Heart right ventricle (tissue), 16 donors: ENCODE measurements around the gene SLC19A1. TPM values are rescaled to one million over a fixed set of nuclear protein-coding genes. Genes with fewer than 3 reads are reported as not detected.

Source experiments
- ATAC-seq, 8 donors: fragments of 200-7000 bp; cut with Tn5 transposase; one replicate each; pipeline ENCODE4 v1.9.1; 2020; ENCODE audit warnings: mild to moderate bottlenecking in 8 of 8, moderate library complexity in 8 of 8, moderate number of reproducible peaks in 1 of 8
- DNase-seq, 2 donors: peaks; one replicate each; pipeline ENCODE4 v3.0.0-alpha.2; 2020
- H3K27ac ChIP-seq, 10 donors: fragments of 200-600 bp; sonication (generic) in 2 of 10; one replicate each; pipeline versions ENCODE4 v1.5.0 to v1.8.0; 2020 to 2022; ENCODE audit warnings: mild to moderate bottlenecking in 3 of 10
- H3K27me3 ChIP-seq, 7 donors: fragments of 200-600 bp; one replicate each; pipeline ENCODE4 v1.8.0; 2021 to 2022; ENCODE audit warnings: mild to moderate bottlenecking in 2 of 7
- H3K36me3 ChIP-seq, 9 donors: fragments of 200-600 bp; sonication (generic) in 1 of 9; one replicate each; pipeline versions ENCODE4 v1.5.0 to v1.8.0; 2020 to 2022; ENCODE audit warnings: mild to moderate bottlenecking in 2 of 9
- H3K4me1 ChIP-seq, 9 donors: fragments of 200-600 bp; sonication (generic) in 1 of 9; one replicate each; pipeline versions ENCODE4 v1.5.0 to v1.8.0; 2020 to 2022; ENCODE audit warnings: mild to moderate bottlenecking in 4 of 9
- H3K4me3 ChIP-seq, 10 donors: fragments of 200-600 bp; sonication (generic) in 2 of 10; one replicate each; pipeline versions ENCODE4 v1.5.0 to v1.8.0; 2020 to 2022; ENCODE audit warnings: mild to moderate bottlenecking in 7 of 10, moderate library complexity in 2 of 10
- H3K9me3 ChIP-seq, 11 donors: fragments of 200-600 bp in 10 of 11; sonication (generic) in 2 of 11; one replicate each; pipeline versions ENCODE4 v1.5.0 to v1.8.0; 2013 to 2022; ENCODE audit warnings: mild to moderate bottlenecking in 2 of 11, control low read depth in 1 of 11, moderate library complexity in 1 of 11
- WGBS, 2 donors: extraction: QIAGEN DNeasy Blood & Tissue Kit; methylation state at CpG; one replicate each; pipeline ENCODE4 v1.1.7; 2013; ENCODE audit warnings: inconsistent platforms in 1 of 2; 5-methylcytosine and 5-hydroxymethylcytosine counted together
- intact Hi-C, 10 donors: fragments of 100-400 bp; cut with DNase I; formaldehyde crosslinking; loops; one replicate each; pipeline versions ENCODE4 v1.11.1 to v1.14.2; 2022
- polyA plus RNA-seq, 2 donors: library from polyadenylated mRNA; stranded (reverse); fragments of 200-250 nt; gene quantifications; one replicate each; pipeline ENCODE4 v1.2.3, GENCODE V29; 2013
- total RNA-seq, 10 donors: library from RNA; stranded (reverse); fragmentation: NEBNext Ultra II Directional in 3 of 10; extraction: Animal tissue kit (Norgen Biotek cat#: 25700) in 3 of 10; gene quantifications; one replicate each; pipeline versions ENCODE4 v1.2.1 to v1.2.4, GENCODE V29; 2021 to 2023
- TF ChIP-seq, protein P1 (sequence below), 9 donors: fragments of 200-600 bp; sonication (generic) in 2 of 9; IDR thresholded peaks; one replicate each; pipeline versions ENCODE4 v1.5.0 to v1.8.0; 2021 to 2022; ENCODE audit warnings: antibody characterized with exemption in 9 of 9, mild to moderate bottlenecking in 5 of 9, moderate library complexity in 1 of 9
- donor health status: Arrhythmogenic right ventricular cardiomyopathy.
- donor health status: ischemic (EF 13 %, LVEDD 7.1; RV severe dilation, severe dysfunction).
- donor health status: healthy with polysubstance abuse.
- donor health status: DM: no; HTN: yes; CAD: no.
- donor health status: DM: no; HTN: no; CAD: no.
- donor health status: ischemic (EF 25% LVEDD 6.9; RV normal size, moderate dysfunction).
- donor health status: ischemic (EF 25% LVEDD 5.7; RV mildly dilated, moderate dysfunction).
- donor health status: healthy.
- donor health status: DM: yes; HTN: yes; CAD: no.
- donor health status: Ischemic cardiomyopathy.
- donor health status: ischemic (EF 35%, LVEDD 5.7; RV mildly dilated, moderate dysfunction).
- donor health status: nonischemic (EF 11% LVEDD 7.7; RV severe dilation, severe dysfunction).
- donor health status: DM: yes; HTN: yes; CAD: no.
- donor health status: PGD.
- donor health status: ischemic (EF 29% LVEDD 5.4; RV normal size, mild dysfunction).
- donor health status: nonischemic (EF 23%, LVEDD 6.1; RV moderate dilation, normal function).

SLC19A1 gene
- total and polyA plus RNA-seq, 12 donors = 1.5 to 8.5 (median 3.8) TPM

DNA sequence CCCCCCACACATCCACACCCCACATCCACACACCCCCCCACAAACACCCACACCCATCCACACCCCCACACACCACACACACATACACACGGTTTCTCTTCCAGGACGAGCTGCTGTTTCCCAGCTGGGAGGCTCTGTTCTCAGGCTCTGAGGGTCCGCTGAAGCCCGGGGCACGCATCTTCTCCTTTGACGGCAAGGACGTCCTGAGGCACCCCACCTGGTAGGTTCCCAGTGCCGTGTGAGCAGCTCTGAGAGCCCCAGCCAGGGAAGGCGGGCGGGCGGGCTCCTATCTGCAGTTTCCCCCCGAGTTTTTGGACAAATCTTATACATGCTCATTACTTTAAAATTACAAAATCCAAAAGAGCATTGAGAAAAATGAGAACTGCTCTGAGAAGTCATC, 31.2 kb downstream of the SLC19A1 start:
- ATAC-seq (no peak), DNase-seq (peak in 1 of 2 donors; percentile 9)
- Histone ChIP-seq H3K4me1 (no peaks in the 10 kb centered on the region), H3K36me3 (peaks cover 0 to 55% (median 13%) of the 10 kb centered on the region in 9 donors), H3K4me3 (no peak overlapping the region), H3K27me3 (no peaks in the 10 kb centered on the region), H3K9me3 (no peaks in the 10 kb centered on the region), H3K27ac (no peak overlapping the region)
- 88 to 90% methylated on average over 12 of the region's 12 CpGs for WGBS, 2 donors
- TF ChIP-seq, protein P1, sequence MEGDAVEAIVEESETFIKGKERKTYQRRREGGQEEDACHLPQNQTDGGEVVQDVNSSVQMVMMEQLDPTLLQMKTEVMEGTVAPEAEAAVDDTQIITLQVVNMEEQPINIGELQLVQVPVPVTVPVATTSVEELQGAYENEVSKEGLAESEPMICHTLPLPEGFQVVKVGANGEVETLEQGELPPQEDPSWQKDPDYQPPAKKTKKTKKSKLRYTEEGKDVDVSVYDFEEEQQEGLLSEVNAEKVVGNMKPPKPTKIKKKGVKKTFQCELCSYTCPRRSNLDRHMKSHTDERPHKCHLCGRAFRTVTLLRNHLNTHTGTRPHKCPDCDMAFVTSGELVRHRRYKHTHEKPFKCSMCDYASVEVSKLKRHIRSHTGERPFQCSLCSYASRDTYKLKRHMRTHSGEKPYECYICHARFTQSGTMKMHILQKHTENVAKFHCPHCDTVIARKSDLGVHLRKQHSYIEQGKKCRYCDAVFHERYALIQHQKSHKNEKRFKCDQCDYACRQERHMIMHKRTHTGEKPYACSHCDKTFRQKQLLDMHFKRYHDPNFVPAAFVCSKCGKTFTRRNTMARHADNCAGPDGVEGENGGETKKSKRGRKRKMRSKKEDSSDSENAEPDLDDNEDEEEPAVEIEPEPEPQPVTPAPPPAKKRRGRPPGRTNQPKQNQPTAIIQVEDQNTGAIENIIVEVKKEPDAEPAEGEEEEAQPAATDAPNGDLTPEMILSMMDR (IDR thresholded peaks at IDR 0.05) = no peak
- intact Hi-C loops = no loop called here

DNA sequence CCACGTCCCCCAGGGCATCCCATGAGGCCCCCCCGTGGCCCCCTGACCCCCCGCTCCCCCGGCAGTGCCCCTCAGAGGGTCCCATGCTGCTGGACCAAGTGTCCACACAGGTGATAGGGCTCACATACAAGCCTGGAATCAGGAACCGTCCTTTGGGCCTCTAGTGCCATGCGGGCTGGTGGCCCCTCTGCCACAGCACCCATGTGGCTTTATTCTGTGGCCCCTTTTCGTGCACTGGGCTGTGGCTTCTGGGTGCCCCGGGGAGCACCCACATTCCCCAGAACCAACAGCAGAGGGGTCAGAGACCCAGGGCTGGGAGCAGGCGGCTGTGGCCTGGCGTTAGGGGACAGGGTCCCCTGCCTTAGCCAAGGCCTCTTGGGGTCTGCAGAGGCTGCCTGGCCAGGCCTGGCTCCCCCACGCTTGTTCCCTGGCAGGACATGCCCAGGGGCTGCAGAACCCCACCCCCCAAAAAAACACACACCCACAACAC, 31.7 kb downstream of the SLC19A1 start:
- DNase-seq (peak in 1 of 2 donors; percentile 10), ATAC-seq (no peak)
- no peak overlapping the region for H3K4me3 ChIP-seq
- no peak overlapping the region for H3K27ac ChIP-seq
- H3K36me3 ChIP-seq = peaks cover 0 to 59% (median 13%) of the 10 kb centered on the region in 9 donors
- H3K27me3 ChIP-seq = no peaks in the 10 kb centered on the region
- WGBS, 2 donors = 92 to 94% methylated on average over 11 of the region's 11 CpGs
- H3K4me1 ChIP-seq = no peaks in the 10 kb centered on the region
- TF ChIP-seq, protein P1 (IDR thresholded peaks at IDR 0.05) = no peak
- no peaks in the 10 kb centered on the region for H3K9me3 ChIP-seq
- intact Hi-C loops = no loop called here

- Histone ChIP-seq H3K36me3 (peaks cover 0 to 66% (median 13%) of the 10 kb centered on the region in 9 donors), H3K4me1 (no peaks in the 10 kb centered on the region), H3K4me3 (no peak overlapping the region), H3K9me3 (no peaks in the 10 kb centered on the region), H3K27me3 (no peaks in the 10 kb centered on the region), H3K27ac (no peak overlapping the region)
- WGBS, 2 donors = 91 to 96% methylated on average over 60 to 61 of the region's 61 CpGs
- DNase-seq = peak in 1 of 2 donors; percentile 15
- intact Hi-C loops = no loop called here
- ATAC-seq = no peak
- TF ChIP-seq, protein P1 (IDR thresholded peaks at IDR 0.05) = no peak
Measured at GRCh38 chr21:45509566-45510465, 32.4 kb downstream of the SLC19A1 start.

- no peaks in the 10 kb centered on the region for H3K9me3 ChIP-seq
- TF ChIP-seq, protein P1 (IDR thresholded peaks at IDR 0.05) = no peak
- peaks cover 0 to 67% (median 13%) of the 10 kb centered on the region in 9 donors for H3K36me3 ChIP-seq
- H3K4me3 ChIP-seq = no peak overlapping the region
- H3K4me1 ChIP-seq = no peaks in the 10 kb centered on the region
- no peak overlapping the region for H3K27ac ChIP-seq
- no peaks in the 10 kb centered on the region for H3K27me3 ChIP-seq
- WGBS, 2 donors = 85% methylated on average over 34 to 42 of the region's 42 CpGs
- intact Hi-C loops = no loop called here
- DNase-seq (peak in 1 of 2 donors; percentile 11), ATAC-seq (no peak)
Measured at GRCh38 chr21:45508607-45509565, 33.4 kb downstream of the SLC19A1 start.
